HG02840 (cell line): ENCODE results near the gene MAP4K3.
"Not testable (repeated sequence)": the region's sequence is repeated elsewhere in the genome, so short reads cannot be mapped to it uniquely, and the experiment has no call there.

ENCODE experiments used
- ATAC-seq: cut with Tn5 transposase; IDR thresholded peaks from one replicate; pipeline ENCODE4 v1.9.1; 2021; ENCODE audit warnings: mild to moderate bottlenecking, moderate library complexity, moderate number of reproducible peaks; ENCODE audit not compliant: unreplicated experiment, low FRiP score

The MAP4K3 gene

DNA sequence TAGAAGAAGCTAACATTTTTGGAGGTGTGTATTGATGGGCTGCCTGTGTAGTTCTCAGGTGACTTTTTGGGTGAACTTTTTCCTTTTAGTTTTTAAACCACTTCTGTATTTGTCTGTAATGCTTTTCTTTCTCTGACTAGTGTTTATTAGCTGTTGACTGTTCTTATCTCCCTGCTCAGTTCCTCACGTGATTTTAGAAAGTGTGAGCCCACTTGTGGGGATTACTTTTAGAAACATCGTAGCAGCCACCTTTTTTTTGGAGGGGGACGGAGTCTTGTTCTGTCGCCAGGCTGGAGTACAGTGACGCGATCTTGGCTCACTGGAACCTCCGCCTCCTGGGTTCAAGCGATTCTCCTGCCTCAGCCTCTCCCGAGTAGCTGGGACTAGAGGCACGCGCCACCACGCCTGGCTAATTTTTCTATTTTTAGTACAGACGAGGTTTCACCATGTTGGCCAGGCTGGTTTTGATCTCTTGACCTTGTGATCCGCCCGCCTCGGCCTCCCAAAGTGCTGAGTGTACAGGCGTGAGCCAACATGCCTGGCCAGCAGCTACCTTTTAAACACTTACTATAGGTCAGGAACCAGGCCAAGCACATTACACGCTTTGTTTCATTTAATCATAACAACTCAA, 184.1 kb downstream of the MAP4K3 start:
- ATAC-seq: no peak

DNA sequence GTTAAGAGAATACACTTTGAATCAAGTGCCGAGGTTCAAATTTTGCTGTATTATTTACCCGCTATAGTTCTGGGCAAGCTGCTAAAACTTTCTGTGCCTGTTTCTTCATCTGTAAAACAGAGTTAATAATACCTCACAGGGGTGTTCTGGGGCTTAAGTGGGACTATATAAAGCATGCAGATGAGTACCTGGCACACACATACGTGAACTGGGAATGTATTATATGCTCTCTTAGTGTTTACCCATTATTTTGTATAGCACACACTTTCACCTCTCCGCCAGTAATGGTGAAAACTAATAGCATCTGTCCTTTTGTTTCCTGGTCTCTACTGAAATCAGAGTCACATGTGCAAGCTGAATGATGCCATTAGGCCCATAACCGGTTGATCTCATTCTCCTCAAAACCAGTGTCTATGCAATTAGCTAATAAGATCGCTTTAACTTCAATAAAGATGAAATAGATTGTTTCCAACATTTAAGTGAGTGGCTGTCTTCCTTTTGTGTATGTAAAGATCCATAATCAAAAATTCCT, 189.5 kb downstream of the MAP4K3 start:
- ATAC-seq: no peak

DNA sequence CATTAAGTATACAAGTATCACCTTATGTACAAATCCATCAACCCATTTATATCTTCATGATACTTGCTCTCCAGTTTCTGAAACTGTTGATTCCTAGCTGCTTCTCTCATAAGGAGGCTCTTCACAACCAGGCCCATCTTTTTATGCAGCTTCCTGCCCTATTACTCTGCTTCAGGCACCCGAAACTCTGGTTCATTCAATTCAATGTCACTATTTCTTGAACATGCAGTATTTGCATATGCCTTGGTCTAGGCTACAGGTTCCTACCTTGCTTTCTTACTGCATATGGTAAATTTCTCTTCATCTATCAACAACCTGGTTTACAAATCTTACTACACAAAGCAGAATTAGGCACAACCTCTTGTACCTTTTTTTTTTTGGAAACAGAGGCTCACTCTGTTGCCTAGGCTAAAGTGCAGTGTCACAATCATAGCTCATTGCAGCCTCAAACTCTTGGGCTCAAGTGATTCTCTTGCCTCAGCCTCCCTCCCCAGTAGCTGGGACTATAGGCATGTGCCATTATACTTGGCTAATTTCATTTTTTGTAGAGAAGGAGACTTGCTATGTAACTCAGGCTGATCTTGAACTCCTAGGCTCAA, 190.6 kb downstream of the MAP4K3 start:
- ATAC-seq: no peak

DNA sequence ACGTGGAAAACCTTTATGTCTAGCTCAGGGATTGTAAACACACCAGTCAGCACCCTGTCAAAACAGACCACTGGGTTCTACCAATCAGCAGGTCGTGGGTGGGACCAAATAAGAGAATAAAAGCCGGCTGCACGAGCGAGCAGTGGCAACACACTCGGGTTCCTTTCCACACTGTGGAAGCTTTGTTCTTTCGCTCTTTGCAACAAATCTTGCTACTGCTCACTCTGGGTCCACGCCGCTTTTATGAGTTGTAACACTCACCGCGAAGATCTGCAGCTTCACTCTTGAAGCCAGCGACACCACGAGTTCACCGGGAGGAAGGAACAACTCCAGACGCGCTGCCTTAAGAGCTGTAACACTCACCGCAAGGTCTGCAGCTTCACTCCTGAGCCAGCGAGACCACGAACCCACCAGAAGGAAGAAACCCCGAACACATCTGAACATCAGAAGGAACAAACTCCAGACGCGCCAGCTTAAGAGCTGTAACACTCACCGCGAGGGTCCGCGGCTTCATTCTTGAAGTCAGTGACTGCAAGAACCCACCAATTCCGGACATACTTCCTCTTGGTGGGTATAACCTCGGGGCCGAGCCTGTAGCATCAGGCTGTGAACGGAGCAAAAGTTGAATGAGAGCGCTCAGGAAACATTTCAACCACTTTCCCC, 192.0 kb downstream of the MAP4K3 start:
- not testable (repeated sequence) for ATAC-seq

DNA sequence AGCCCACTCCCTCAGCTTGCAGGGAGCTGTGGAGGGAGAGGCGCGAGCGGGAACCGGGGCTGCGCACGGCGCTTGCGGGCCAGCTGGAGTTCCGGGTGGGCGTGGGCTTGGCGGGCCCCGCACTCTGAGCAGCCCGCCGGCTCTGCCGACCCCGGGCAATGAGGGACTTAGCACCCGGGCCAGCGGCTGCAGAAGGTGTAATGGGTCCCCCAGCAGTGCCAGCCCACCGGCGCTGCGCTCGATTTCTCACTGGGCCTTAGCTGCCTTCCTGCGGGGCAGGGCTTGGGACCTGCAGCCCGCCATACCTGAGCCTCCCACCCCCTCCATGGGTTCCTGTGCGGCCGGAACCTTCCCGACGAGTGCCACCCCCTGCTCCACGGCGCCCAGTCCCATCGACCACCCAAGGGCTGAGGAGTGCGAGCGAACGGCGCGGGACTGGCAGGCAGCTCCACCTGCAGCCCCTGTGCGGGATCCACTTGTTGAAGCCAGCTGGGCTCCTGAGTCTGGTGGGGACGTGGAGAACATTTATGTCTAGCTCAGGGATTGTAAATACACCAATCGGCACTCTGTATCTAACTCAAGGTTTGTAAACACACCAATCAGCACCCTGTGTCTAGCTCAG, 192.7 kb downstream of the MAP4K3 start:
- not testable (repeated sequence) for ATAC-seq

DNA sequence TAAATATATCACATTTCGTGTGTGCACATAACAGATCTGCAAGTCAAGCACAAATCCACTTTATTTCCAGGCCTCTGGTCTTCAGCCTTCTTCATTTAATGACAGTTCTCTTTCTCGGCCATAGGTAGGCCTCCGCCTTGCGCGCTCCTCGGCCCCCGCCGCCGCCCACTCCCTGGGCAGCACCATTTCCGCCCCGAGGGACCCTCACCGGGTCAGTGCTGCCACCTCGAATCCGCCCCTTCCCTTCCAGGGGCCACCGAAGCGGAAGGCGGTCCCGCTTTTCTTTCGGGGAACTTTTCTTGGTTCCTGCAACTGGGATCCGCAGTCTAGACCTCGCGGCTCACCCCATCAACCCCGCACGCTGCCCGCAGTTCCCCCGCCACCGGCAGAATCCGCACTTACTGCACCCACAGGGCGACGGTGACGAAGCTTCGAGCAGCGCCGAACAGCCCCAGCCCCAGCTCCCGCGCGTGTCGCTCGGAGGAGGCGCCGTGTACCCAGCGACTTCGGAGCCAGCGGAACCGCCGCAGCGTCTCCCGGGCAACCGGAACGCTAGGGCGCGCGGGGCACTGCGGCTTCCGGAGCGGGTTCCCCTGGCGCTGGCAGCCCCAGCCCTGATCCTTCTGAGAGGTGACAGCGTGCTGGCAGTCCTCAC, 193.5 kb downstream of the MAP4K3 start, which contains the start of gene CDKL4:
Gene CDKL4 (minus strand): TSS at position 502 of the 655 bp plus-strand sequence.
- ATAC-seq: no peak

DNA sequence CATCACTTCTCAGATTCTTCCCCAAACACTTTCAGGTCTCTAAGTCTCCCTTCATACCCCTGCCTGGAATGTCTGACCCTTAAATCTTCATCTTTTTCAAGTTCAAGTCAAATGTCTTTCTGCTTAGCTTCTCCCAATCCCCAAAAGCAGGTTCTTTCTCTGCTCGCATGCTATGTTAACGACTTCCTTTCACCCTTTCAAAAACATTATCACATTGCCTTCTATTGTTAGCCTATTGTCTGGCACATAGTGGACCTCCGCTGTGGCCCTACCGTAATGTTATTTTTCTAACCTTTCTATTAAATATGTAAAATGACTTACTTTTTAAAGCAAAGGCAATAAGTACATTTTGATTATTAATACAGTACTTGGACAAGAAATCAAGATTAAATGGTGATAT, 195.5 kb downstream of the MAP4K3 start:
- no peak for ATAC-seq

DNA sequence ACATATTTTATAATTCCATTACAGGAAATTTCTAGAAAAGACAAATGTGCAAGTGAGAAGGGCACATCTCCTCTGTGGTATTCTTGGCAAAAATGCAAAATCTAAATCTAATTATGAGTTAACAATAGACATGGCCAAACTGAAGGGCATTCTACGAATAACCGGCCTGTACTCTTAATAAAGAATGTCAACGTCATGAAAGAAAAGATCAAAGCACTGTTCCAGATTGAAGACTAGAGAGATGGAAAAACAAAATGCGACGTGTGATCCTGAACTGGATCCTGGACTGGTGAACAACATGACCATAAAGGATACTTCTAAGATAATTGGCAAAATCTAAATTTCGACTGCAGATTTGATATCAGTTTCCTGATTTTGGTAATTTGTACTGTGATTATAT, 196.3 kb downstream of the MAP4K3 start:
- no peak for ATAC-seq

DNA sequence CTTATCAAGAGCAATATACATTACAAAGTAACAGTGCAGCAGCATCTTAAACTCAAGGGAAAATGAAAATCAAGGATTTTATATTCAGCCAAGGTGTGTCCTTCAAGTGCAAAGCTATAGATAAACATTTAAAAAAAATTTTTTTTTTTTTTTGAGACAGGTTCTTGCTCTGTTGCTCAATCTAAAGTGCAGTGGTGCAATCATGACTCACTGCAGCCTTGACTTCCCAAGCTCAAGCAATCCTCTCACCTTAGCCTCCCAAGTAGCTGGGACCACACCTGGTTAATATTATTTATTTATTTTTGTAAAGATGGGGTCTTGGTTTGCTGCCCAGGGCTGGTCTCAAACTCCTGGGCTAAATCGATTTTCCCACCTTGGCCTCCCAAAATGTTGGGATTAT, 202.3 kb downstream of the MAP4K3 start:
- ATAC-seq: no peak

DNA sequence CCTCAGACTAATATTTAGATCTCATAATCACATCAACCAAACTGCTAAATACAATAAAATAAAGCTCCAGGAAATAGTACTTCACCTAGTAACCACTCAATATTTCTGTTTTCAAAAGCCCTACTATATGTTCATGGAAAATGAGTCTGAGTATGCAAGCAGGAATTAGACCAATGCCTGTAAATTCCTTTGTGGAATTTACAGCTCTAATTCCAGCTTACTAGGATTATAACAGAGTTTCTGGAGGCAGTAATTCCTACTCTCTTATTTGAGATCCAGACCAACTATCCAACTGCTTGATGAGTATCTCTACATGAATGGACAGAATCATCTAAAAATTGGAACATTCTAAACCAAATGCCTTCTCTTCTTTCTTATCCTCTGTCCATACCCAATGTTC, 204.9 kb downstream of the MAP4K3 start:
- ATAC-seq: no peak

DNA sequence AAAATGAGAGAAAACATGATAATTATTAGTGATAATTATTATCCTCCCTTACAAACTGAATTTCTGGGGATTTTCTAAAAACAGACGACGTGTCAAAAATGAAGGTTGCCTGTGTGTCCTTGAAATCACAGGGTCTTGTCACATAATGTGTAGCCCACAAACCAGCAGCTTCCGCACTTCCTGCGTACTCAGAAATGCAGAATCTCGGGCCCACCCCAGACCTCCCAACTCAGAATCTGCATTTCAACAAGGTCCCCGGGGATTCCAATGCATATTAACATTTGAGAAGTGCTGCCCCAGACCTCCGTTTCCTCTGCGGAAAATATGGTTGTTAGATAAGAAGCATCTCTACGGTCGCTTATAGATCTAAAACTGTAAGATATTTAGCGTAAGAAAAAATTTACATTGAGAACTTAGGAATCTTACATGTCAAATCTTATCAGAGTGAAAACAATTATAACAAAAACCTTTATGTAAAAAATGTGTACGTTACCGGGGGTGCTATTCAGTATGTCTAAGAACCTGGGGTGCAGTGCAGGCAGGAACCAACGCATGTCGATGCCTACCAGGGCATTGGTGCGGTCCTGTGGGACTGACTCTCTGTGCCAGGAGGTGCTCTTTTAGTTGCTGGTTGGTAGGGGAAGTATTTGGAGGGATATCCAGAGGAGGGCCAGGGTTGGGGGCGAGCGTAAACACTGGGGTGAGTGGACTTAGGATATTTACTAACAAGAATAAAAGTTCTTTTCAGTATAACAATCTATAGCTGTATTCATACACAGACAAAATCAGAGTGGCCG, 208.5 kb downstream of the MAP4K3 start:
- no peak for ATAC-seq

DNA sequence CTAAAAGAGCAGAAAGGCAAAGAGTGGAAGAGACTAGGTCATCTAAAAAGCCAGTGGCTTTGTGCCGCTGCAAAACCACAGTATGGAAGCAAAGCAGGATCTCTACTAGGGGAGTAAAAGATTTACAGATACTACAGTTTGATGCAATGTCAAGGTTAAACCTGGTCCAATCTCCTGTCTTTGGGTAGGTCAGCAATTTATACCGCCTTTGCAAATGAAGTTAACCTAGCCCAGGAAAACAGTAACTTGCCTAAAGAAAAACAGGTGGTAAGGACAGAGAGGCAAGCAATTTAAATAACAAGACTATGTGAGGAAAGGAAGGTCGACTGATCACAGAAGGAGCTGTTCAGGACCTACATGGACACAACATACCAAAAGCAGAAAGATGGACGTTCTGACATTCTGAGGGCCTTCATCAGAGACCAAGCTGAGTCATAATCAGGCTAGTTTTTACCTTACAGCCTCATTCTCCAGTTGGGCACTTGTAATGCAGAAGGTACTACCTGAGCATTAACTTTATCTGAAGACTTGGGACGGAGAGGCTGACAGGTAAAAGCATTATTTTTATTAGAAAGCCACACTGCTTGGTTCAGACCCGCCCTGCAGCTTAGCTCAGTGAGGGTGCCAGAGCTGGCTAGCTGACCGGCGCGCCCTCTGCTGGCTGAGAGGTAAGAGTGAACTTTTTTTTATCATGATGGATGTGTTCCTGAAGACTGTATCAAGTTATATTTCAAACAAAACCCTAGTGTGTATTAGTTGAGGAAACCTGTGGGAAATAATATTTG, 209.3 kb downstream of the MAP4K3 start:
- no peak for ATAC-seq

DNA sequence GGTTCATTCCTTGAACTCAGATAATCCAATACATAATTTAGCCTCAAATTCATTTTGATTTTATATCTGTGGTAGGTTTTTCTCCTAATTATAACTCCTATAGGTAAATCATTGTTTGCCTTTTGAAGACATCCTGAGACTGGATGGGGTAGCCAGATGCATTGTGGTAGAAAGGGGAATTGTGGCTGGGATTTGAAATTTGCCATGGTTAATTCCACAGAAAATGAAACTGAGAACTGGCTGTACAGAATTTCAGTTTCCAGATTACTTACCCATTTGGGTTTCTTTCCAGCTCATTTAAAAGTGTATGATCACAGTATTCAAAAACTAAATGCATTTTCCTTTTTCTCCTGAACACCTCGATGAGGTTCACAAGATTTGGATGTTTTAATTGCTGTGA, 211.5 kb downstream of the MAP4K3 start:
- no peak for ATAC-seq

DNA sequence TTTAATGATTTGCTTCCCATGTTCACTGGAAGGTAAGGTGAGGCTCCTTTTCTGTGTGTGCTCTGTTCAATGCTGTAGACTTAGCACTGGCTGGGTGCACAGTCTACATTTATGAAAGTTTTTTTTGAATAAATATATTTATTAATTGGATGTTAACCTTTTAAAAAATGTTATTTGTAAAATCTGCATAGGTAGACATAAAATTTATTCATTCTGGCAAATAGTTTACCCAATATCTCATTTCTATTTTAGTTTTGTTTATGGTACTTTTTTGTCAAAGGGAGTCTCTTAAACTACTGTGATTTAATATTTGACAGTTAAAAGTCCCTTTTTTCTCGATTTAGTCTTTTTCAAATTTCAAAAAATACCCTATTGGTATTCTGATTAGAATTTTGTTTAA, 213.2 kb downstream of the MAP4K3 start:
- ATAC-seq: no peak

DNA sequence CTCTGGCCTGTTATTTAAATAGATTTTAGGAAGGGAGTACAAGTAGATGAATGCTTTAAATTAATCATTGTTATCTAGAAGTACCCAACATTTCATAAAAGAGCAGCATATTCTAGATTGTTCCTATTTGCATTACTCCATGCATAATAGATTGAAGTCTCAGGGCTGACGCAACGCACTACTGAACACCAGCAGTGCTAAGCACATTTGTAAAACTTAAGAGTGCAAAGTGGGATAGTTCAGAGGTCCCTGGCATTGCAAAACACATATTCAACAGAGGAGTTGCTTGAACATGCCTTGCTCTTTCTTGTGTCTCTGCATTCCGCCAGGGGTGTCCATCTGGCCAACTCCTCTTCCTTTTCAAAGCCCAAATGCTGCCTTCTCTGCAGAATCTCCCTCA, 215.6 kb downstream of the MAP4K3 start:
- ATAC-seq: no peak

DNA sequence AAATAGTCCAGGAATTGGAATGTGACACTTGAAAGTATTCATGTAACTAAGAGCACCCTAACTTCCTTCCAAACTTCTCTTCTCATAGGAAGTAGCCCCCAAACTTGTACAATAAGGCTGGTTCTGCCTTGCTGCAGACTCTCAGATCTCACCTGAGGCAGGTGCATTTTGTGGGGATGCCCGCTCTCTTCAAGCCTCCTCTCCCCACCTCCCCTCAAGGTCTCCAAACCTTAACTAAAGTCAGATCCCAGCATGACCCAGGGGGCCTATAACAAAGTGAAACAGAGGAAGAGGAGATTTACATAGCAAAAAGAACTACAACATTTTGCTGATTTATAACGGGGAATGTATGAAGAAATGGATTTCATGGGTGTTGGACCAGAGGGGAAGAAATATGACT, 216.9 kb downstream of the MAP4K3 start:
- ATAC-seq: no peak

DNA sequence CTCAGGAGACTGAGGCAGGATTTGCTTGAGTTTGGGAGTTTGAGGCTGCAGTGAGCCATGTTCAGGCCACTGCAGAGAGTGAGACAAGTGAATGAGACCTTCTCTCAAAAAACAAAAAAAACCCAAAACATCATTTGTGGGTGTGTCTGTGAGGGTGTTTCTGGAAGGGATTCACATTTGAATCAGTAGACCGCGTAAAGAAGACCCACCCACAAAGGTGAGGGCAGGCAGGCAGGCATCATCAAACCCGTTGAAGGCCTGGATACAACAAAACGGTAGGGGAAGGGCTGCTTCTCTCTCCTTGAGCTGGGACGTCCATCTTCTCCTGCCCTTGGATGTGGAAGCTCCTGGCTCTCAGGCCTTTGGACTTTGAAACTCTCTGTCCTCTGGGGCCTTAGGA, 218.7 kb downstream of the MAP4K3 start:
- no peak for ATAC-seq

DNA sequence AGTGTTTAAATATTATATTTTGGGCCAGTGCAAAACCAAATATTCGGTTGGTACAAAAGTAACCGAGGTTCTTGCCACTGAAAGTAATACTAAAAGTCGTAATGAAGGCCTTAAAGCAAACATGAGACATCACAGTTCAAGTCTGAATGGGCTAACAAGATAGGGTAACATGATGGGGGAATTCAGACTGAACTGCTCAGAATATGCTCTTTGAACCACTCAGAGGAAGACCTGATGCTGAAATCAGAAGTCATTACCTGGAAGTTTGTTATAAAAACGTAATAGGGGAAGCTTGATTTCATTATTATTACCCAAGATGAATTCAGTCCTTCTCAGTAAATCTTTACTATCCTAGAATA, 219.9 kb downstream of the MAP4K3 start:
- no peak for ATAC-seq
